Measurements from ENCODE around the gene PDE4B. TPM values are rescaled to one million over a fixed set of nuclear protein-coding genes. Genes with fewer than 3 reads are reported as not detected.

Gene PDE4B
- total and polyA plus RNA-seq, 9 of the 15 experiments (the other 6 are each of a cell fraction or from before 2014, with no cell fraction given): 0.09 TPM; not detected in 8

DNA sequence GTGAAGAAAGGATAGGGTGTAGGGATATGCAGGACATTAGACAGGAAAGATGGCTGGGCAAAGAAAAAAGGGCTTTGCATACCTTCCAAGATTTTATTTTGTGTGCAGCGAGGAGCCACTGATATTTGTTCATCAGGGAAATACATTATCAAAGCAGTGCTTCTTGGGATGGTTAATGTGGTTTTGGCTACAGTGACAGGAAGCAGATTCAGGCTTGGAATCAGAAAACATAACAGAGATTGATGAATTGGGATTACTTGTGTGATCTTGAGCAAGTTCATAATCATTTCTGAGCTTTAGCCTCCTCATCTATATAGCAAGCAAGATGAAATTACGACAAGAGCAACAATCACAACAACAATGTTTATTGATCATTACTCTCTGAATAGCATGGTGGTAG lies 492.1 kb downstream of the PDE4B start:
- Histone ChIP-seq H3K4me2 (ENCODE audit: insufficient read depth, low read length) (no peak overlapping the region), H3K27ac (ENCODE audit: extremely low read depth, low read depth, low read length) (no peak overlapping the region), H3K9ac (ENCODE audit: insufficient read depth in 1 of 2, low read depth in 2 of 2, low read length in 2 of 2) (no peak overlapping the region), H2AFZ (ENCODE audit: low read depth, low read length) (no peak overlapping the region), H3K4me3 (no peak overlapping the region), H3K79me2 (ENCODE audit: control insufficient read depth, insufficient read depth, low read length) (no peaks in the 10 kb centered on the region), H3K9me3 (replicated peaks; ENCODE audit: control insufficient read depth, insufficient read depth, low read depth, low read length) (no peaks in the 10 kb centered on the region), H3K9me1 (ENCODE audit: control insufficient read depth, insufficient read depth, low read length) (no peaks in the 10 kb centered on the region), H3K27me3 (ENCODE audit: control insufficient read depth in 2 of 2, insufficient read depth in 2 of 2, low read length in 2 of 2) (no peaks in the 10 kb centered on the region; a peak in 1 of 5 replicates), H4K20me1 (replicated peaks; ENCODE audit: control insufficient read depth, insufficient read depth, low read length) (no peaks in the 10 kb centered on the region), H3K4me1 (replicated peaks in 1 of 2; ENCODE audit: control insufficient read depth in 2 of 2, insufficient read depth in 2 of 2, low read length in 2 of 2) (no peaks in the 10 kb centered on the region), H3K36me3 (ENCODE audit: control insufficient read depth, insufficient read depth, low read length) (no peaks in the 10 kb centered on the region)
- BruUV-seq (replicated peaks): no TSS peak
- TF ChIP-seq SNIP1 (IDR thresholded peaks at IDR 0.05; ENCODE audit: low read depth) (no peak), CCAR2 (IDR thresholded peaks at IDR 0.05; ENCODE audit: low read depth, low read length) (no peak), RB1 (IDR thresholded peaks at IDR 0.05; ENCODE audit: low read depth) (no peak), BCOR (IDR thresholded peaks at IDR 0.05) (no peak), CBFA2T2 (conservative IDR thresholded peaks at IDR 0.05) (no peak), NCOA4 (IDR thresholded peaks at IDR 0.05; ENCODE audit: partially characterized antibody) (no peak), ZFP36 (IDR thresholded peaks at IDR 0.05; ENCODE audit: low read depth, low read length, partially characterized antibody) (no peak), PTTG1 (tag; IDR thresholded peaks at IDR 0.05; ENCODE audit: low read depth) (no peak)
- TF ChIP-seq, protein P1, sequence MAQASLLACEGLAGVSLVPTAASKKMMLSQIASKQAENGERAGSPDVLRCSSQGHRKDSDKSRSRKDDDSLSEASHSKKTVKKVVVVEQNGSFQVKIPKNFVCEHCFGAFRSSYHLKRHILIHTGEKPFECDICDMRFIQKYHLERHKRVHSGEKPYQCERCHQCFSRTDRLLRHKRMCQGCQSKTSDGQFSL (CRISPR knock-in tag; IDR thresholded peaks at IDR 0.05): no peak
- TF ChIP-seq, protein P1 (tag; IDR thresholded peaks at IDR 0.05): no peak
- TF ChIP-seq, protein P2, sequence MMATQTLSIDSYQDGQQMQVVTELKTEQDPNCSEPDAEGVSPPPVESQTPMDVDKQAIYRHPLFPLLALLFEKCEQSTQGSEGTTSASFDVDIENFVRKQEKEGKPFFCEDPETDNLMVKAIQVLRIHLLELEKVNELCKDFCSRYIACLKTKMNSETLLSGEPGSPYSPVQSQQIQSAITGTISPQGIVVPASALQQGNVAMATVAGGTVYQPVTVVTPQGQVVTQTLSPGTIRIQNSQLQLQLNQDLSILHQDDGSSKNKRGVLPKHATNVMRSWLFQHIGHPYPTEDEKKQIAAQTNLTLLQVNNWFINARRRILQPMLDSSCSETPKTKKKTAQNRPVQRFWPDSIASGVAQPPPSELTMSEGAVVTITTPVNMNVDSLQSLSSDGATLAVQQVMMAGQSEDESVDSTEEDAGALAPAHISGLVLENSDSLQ (IDR thresholded peaks at IDR 0.05): no peak
- 0% methylated on average over 2 of the region's 2 CpGs for WGBS (ENCODE audit: insufficient coverage, low coverage, missing lambda C conversion rate)
- ATAC-seq (no peak), DNase-seq (ENCODE audit: extremely low read depth in 1 of 4, low spot score in 3 of 4) (no peak), FAIRE-seq (no peak)
- in situ Hi-C loops (cut with MboI): no loop called here
- intact Hi-C loops (cut with micrococcal nuclease): no loop called here
- ChIA-PET POLR2A (no interaction called here), CTCF (ENCODE audit: low intra/inter-chr PET ratio) (no interaction called here)
